Naive thymus-derived CD4-positive, alpha-beta T cell (primary cell): ENCODE results near the gene MMADHC. TPM values are rescaled to one million over a fixed set of nuclear protein-coding genes. Genes with fewer than 3 reads are reported as not detected.

Source experiments
- ATAC-seq: fragments of 150-1000 bp; cut with Tn5 transposase; 2 replicates; pipeline ENCODE4 v1.10.0; 2021; ENCODE audit warnings: mild to moderate bottlenecking, moderate library complexity
- CTCF ChIA-PET: fragments of 350-600 bp; sonication (Branson Sonifier 250); formaldehyde crosslinking; loops from one replicate; lab custom pipeline; 2021; ENCODE audit warnings: antibody characterized with exemption; lab: Charles Lee
- POLR2A ChIA-PET: fragments of 350-600 bp; sonication (Branson Sonifier 250); formaldehyde crosslinking; loops from one replicate; lab custom pipeline; 2021; ENCODE audit warnings: antibody characterized with exemption, inconsistent platforms; lab: Charles Lee
- DNase-seq, 9 donors: peaks; one replicate each; pipeline versions ENCODE4 v3.0.0 to v3.0.0-alpha.2; 2020 to 2022; ENCODE audit warnings: mixed read lengths in 1 of 9
- H3K27ac ChIP-seq: one replicate; pipeline ENCODE4 v1.7.0; 2013; ENCODE audit warnings: mild to moderate bottlenecking, low read depth, low read length, moderate library complexity
- H3K27me3 ChIP-seq, 2 donors: one replicate each; pipeline ENCODE4 v1.7.0; 2013; ENCODE audit warnings: low read length in 2 of 2, mild to moderate bottlenecking in 2 of 2, moderate library complexity in 2 of 2; ENCODE audit not compliant: control insufficient read depth in 2 of 2, insufficient read depth in 2 of 2
- H3K36me3 ChIP-seq, 3 experiments: 1 replicate in 2 of 3; 2 replicates in 1 of 3; pipeline ENCODE4 v1.7.0; 2013; ENCODE audit warnings: low read length in 3 of 3, mild to moderate bottlenecking in 3 of 3, moderate library complexity in 1 of 3; ENCODE audit not compliant: insufficient read depth in 3 of 3, control insufficient read depth in 2 of 3
- H3K4me1 ChIP-seq, 2 donors: one replicate each; pipeline ENCODE4 v1.7.0; 2013; ENCODE audit warnings: low read length in 2 of 2, mild to moderate bottlenecking in 2 of 2, moderate library complexity in 1 of 2; ENCODE audit not compliant: control insufficient read depth in 2 of 2, insufficient read depth in 2 of 2
- H3K4me3 ChIP-seq: 2 replicates; pipeline ENCODE4 v1.7.0; 2013; ENCODE audit warnings: mild to moderate bottlenecking, low read length
- H3K9me3 ChIP-seq, 3 experiments: 1 replicate in 2 of 3; 2 replicates in 1 of 3; pipeline ENCODE4 v1.7.0; 2013; ENCODE audit warnings: low read length in 3 of 3; ENCODE audit not compliant: control insufficient read depth in 2 of 3
- H3K27ac Mint-ChIP-seq, 9 donors: one replicate each; pipeline ENCODE4 v1.8.0; 2020 to 2022; ENCODE audit warnings: mixed read lengths in 9 of 9, mild to moderate bottlenecking in 8 of 9, moderate library complexity in 5 of 9, inconsistent platforms in 2 of 9
- H3K27me3 Mint-ChIP-seq, 5 donors: one replicate each; pipeline ENCODE4 v1.8.0; 2021 to 2022; ENCODE audit warnings: mixed read lengths in 5 of 5, mild to moderate bottlenecking in 1 of 5
- H3K36me3 Mint-ChIP-seq, 5 donors: one replicate each; pipeline ENCODE4 v1.8.0; 2020 to 2022; ENCODE audit warnings: mixed read lengths in 5 of 5, mild to moderate bottlenecking in 3 of 5, inconsistent platforms in 1 of 5
- H3K4me1 Mint-ChIP-seq, 7 donors: one replicate each; pipeline ENCODE4 v1.8.0; 2020 to 2022; ENCODE audit warnings: mixed read lengths in 7 of 7, mild to moderate bottlenecking in 3 of 7, inconsistent platforms in 1 of 7
- H3K4me3 Mint-ChIP-seq, 10 donors: one replicate each; pipeline ENCODE4 v1.8.0; 2020 to 2022; ENCODE audit warnings: mild to moderate bottlenecking in 10 of 10, mixed read lengths in 10 of 10, moderate library complexity in 6 of 10, inconsistent platforms in 2 of 10
- H3K9me3 Mint-ChIP-seq, 11 donors: one replicate each; pipeline ENCODE4 v1.8.0; 2020 to 2022; ENCODE audit warnings: mixed read lengths in 11 of 11, mild to moderate bottlenecking in 4 of 11, inconsistent platforms in 1 of 11, moderate library complexity in 1 of 11
- intact Hi-C, 2 donors: fragments of 100-400 bp; cut with micrococcal nuclease; formaldehyde crosslinking; loops; one replicate each; pipeline ENCODE4 v1.15.1; 2023
- polyA plus RNA-seq, 2 donors: library from polyadenylated mRNA; unstranded; fragments of 300-500 nt; fragmentation: Illumina TruSeq; gene quantifications; one replicate each; pipeline ENCODE4 v1.2.3, GENCODE V29; 2021
- total RNA-seq, 6 experiments: library from RNA in 5 of 6; stranded (reverse) in 5 of 6; gene quantifications; 1 replicate in 5 of 6; 2 replicates in 1 of 6; pipeline ENCODE4 v1.2.3 and lab custom pipeline; 2021 to 2026

The MMADHC gene
- total and polyA plus RNA-seq, 7 experiments from 2014 or later = 53.3 to 157 (median 68.5) TPM

GRCh38 chr2:149556452-149556851 lies 31.1 kb downstream of the MMADHC start:
- ChIA-PET POLR2A (interaction anchor here (0.5 kb wide), 1 partner anchor 22 kb away, joined by 3 read pairs; no protein-coding TSS in a partner anchor), CTCF (no interaction called here)
- Mint-ChIP-seq H3K4me3 (no peak overlapping the region), H3K27ac (no peak overlapping the region), H3K36me3 (no peaks in the 10 kb centered on the region), H3K9me3 (peaks cover 0 to 5% (median 0%) of the 10 kb centered on the region in 11 donors), H3K27me3 (peaks cover 7 to 21% (median 10%) of the 10 kb centered on the region in 5 donors), H3K4me1 (no peaks in the 10 kb centered on the region)
- no peak for ATAC-seq
- Histone ChIP-seq H3K9me3 (no peaks in the 10 kb centered on the region), H3K36me3 (no peaks in the 10 kb centered on the region), H3K4me1 (no peaks in the 10 kb centered on the region), H3K4me3 (no peak overlapping the region), H3K27me3 (no peaks in the 10 kb centered on the region), H3K27ac (no peak overlapping the region)
- DNase-seq = no peak
- intact Hi-C loops = no loop called here

GRCh38 chr2:149552830-149553229 lies 34.7 kb downstream of the MMADHC start:
- intact Hi-C loops = no loop called here

GRCh38 chr2:149552226-149552625 lies 35.3 kb downstream of the MMADHC start:
- Histone ChIP-seq H3K27me3 (no peaks in the 10 kb centered on the region), H3K4me1 (no peaks in the 10 kb centered on the region), H3K9me3 (no peaks in the 10 kb centered on the region), H3K4me3 (no peak overlapping the region), H3K36me3 (no peaks in the 10 kb centered on the region), H3K27ac (no peak overlapping the region)
- no peaks in the 10 kb centered on the region for H3K4me1 Mint-ChIP-seq
- DNase-seq (no peak), ATAC-seq (no peak)
- intact Hi-C loops = no loop called here
- no peak overlapping the region for H3K4me3 Mint-ChIP-seq
- ChIA-PET POLR2A (no interaction called here), CTCF (no interaction called here)
- no peak overlapping the region for H3K27ac Mint-ChIP-seq
- no peaks in the 10 kb centered on the region for H3K36me3 Mint-ChIP-seq
- H3K27me3 Mint-ChIP-seq = peaks cover 0 to 13% (median 7%) of the 10 kb centered on the region in 5 donors
- H3K9me3 Mint-ChIP-seq = peaks cover 0 to 12% (median 2%) of the 10 kb centered on the region in 11 donors

More at GRCh38 chr2:149552830-149553229, 34.7 kb downstream of the MMADHC start:
- H3K27ac ChIP-seq = no peak overlapping the region
- no peaks in the 10 kb centered on the region for H3K36me3 Mint-ChIP-seq
- no peak overlapping the region for H3K27ac Mint-ChIP-seq
- peaks cover 0 to 12% (median 2%) of the 10 kb centered on the region in 11 donors for H3K9me3 Mint-ChIP-seq
- peaks cover 0 to 14% (median 9%) of the 10 kb centered on the region in 5 donors for H3K27me3 Mint-ChIP-seq
- no peak overlapping the region for H3K4me3 ChIP-seq
- ATAC-seq (no peak), DNase-seq (no peak)
- no peaks in the 10 kb centered on the region for H3K4me1 ChIP-seq
- ChIA-PET CTCF (no interaction called here), POLR2A (no interaction called here)
- no peaks in the 10 kb centered on the region for H3K9me3 ChIP-seq
- H3K4me3 Mint-ChIP-seq = no peak overlapping the region
- H3K36me3 ChIP-seq = no peaks in the 10 kb centered on the region
- no peaks in the 10 kb centered on the region for H3K27me3 ChIP-seq
- H3K4me1 Mint-ChIP-seq = no peaks in the 10 kb centered on the region

GRCh38 chr2:149544692-149545091 lies 42.9 kb downstream of the MMADHC start:
- ATAC-seq = peak; percentile 54
- DNase-seq = peak in 5 of 9 donors; percentile 2 to 25 (median 16)
- Histone ChIP-seq H3K27ac (no peak overlapping the region), H3K36me3 (no peaks in the 10 kb centered on the region), H3K4me1 (no peaks in the 10 kb centered on the region), H3K9me3 (no peaks in the 10 kb centered on the region), H3K27me3 (no peaks in the 10 kb centered on the region), H3K4me3 (peak overlapping the region; percentile 49)
- peaks cover 0 to 5% (median 0%) of the 10 kb centered on the region in 5 donors for H3K36me3 Mint-ChIP-seq
- intact Hi-C loops = no loop called here
- peaks cover 0 to 5% (median 0%) of the 10 kb centered on the region in 5 donors for H3K27me3 Mint-ChIP-seq
- peak overlapping the region in 8 of 9 donors; percentile 8 to 88 (median 41) for H3K27ac Mint-ChIP-seq
- peaks cover 0 to 3% (median 0%) of the 10 kb centered on the region in 11 donors for H3K9me3 Mint-ChIP-seq
- POLR2A ChIA-PET = interaction anchor here (0.8 kb wide), 1 partner anchor 1082 kb away, joined by 3 read pairs; no protein-coding TSS in a partner anchor
- H3K4me3 Mint-ChIP-seq = peak overlapping the region; percentile 48 to 90 (median 77)
- peaks cover 6 to 14% (median 11%) of the 10 kb centered on the region in 7 donors for H3K4me1 Mint-ChIP-seq
- CTCF ChIA-PET = no interaction called here

- no peak for DNase-seq
- Mint-ChIP-seq H3K4me1 (peaks cover 6 to 14% (median 11%) of the 10 kb centered on the region in 7 donors), H3K27ac (peak overlapping the region in 2 of 9 donors; percentile 35 to 43), H3K4me3 (peak overlapping the region in 8 of 10 donors; percentile 10 to 87 (median 74)), H3K36me3 (peaks cover 0 to 5% (median 0%) of the 10 kb centered on the region in 5 donors), H3K27me3 (peaks cover 0 to 3% (median 0%) of the 10 kb centered on the region in 5 donors), H3K9me3 (peaks cover 0 to 3% (median 0%) of the 10 kb centered on the region in 11 donors)
- Histone ChIP-seq H3K9me3 (no peaks in the 10 kb centered on the region), H3K4me3 (no peak overlapping the region), H3K27ac (no peak overlapping the region), H3K4me1 (no peaks in the 10 kb centered on the region), H3K27me3 (no peaks in the 10 kb centered on the region), H3K36me3 (no peaks in the 10 kb centered on the region)
- POLR2A ChIA-PET = interaction anchor here (0.8 kb wide), 1 partner anchor 1081 kb away, joined by 3 read pairs; no protein-coding TSS in a partner anchor
- intact Hi-C loops = no loop called here
- CTCF ChIA-PET = no interaction called here
- ATAC-seq = no peak
Measured at GRCh38 chr2:149543845-149544244, 43.7 kb downstream of the MMADHC start.

GRCh38 chr2:149540138-149540537 lies 47.4 kb downstream of the MMADHC start:
- Mint-ChIP-seq H3K27ac (no peak overlapping the region), H3K27me3 (peaks cover 0 to 2% (median 0%) of the 10 kb centered on the region in 5 donors), H3K36me3 (peaks cover 0 to 4% (median 0%) of the 10 kb centered on the region in 5 donors), H3K4me1 (peaks cover 8 to 26% (median 22%) of the 10 kb centered on the region in 7 donors), H3K4me3 (no peak overlapping the region), H3K9me3 (peaks cover 0 to 3% (median 0%) of the 10 kb centered on the region in 11 donors)
- Histone ChIP-seq H3K9me3 (no peaks in the 10 kb centered on the region), H3K27me3 (no peaks in the 10 kb centered on the region), H3K36me3 (no peaks in the 10 kb centered on the region), H3K27ac (no peak overlapping the region), H3K4me1 (no peaks in the 10 kb centered on the region), H3K4me3 (no peak overlapping the region)
- intact Hi-C loops = no loop called here
- no peak for ATAC-seq
- CTCF ChIA-PET = no interaction called here
- DNase-seq = no peak
- POLR2A ChIA-PET = no interaction called here
